Gastroesophageal sphincter (tissue), 3 donors: ENCODE data around the gene DYRK1A.

Source experiments
- POLR2A ChIP-seq, 2 donors: fragments of 450-650 bp; IDR thresholded peaks; one replicate each; pipeline ENCODE4 v1.6.1; 2017; ENCODE audit warnings: antibody characterized with exemption in 2 of 2, mild to moderate bottlenecking in 2 of 2, moderate library complexity in 1 of 2
- POLR2AphosphoS5 ChIP-seq: sonication (generic); formaldehyde crosslinking; IDR thresholded peaks from one replicate; pipeline ENCODE4 v1.6.1; 2017; ENCODE audit warnings: antibody characterized with exemption
- TF ChIP-seq, protein P1 (sequence below), 4 experiments: fragments of 200-600 bp in 2 of 4; fragments of 450-650 bp in 2 of 4; sonication (generic) in 1 of 4; IDR thresholded peaks; one replicate each; pipeline ENCODE4 v1.5.1; 2017 to 2019; ENCODE audit warnings: antibody characterized with exemption in 4 of 4, mild to moderate bottlenecking in 2 of 4, moderate library complexity in 2 of 4

DNA sequence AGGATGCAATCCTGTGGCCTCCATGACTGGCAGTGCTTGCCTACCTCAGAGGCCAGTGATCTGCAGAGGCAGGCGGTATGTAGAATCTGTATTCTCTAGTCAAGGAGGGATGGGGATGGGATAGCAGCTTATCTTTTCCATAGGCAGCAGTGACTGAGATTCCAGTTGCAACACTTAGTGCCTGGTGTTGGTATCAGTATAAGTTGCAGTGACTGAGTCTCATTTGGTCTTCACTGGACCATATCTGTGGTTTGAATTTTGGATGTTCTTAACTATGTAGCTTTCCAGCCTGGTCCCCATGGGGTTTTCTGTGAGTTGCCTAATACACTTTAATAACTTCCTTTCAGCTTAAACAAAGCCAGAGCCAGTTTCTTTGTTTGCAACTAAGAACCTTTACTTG is 16.5 kb downstream of the DYRK1A start:
- TF ChIP-seq, protein P1, sequence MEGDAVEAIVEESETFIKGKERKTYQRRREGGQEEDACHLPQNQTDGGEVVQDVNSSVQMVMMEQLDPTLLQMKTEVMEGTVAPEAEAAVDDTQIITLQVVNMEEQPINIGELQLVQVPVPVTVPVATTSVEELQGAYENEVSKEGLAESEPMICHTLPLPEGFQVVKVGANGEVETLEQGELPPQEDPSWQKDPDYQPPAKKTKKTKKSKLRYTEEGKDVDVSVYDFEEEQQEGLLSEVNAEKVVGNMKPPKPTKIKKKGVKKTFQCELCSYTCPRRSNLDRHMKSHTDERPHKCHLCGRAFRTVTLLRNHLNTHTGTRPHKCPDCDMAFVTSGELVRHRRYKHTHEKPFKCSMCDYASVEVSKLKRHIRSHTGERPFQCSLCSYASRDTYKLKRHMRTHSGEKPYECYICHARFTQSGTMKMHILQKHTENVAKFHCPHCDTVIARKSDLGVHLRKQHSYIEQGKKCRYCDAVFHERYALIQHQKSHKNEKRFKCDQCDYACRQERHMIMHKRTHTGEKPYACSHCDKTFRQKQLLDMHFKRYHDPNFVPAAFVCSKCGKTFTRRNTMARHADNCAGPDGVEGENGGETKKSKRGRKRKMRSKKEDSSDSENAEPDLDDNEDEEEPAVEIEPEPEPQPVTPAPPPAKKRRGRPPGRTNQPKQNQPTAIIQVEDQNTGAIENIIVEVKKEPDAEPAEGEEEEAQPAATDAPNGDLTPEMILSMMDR (IDR thresholded peaks at IDR 0.05): no peak
- TF ChIP-seq POLR2A (IDR thresholded peaks at IDR 0.05) (no peak), POLR2AphosphoS5 (no peak)
